ENCODE results near the gene RPAIN.

Gene RPAIN

GRCh38 chr17:5419959-5420653 is at the start of gene RPAIN:
Gene RPAIN, plus strand, starts transcription at chr17:5420182. Its CDS starts 29 bp downstream, at chr17:5420211.
- peak; percentile 78 to 92 for DNase-seq

- no peak for DNase-seq
Measured at GRCh38 chr17:5370411-5370810, 49.6 kb upstream of the RPAIN start.

GRCh38 chr17:5373112-5373511 is 46.9 kb upstream of the RPAIN start:
- DNase-seq, result no peak

- no peak for DNase-seq
Measured at GRCh38 chr17:5378566-5379207, 41.3 kb upstream of the RPAIN start.

GRCh38 chr17:5379351-5380107 is 40.5 kb upstream of the RPAIN start:
- DNase-seq, result no peak

- no peak for DNase-seq
Measured at GRCh38 chr17:5380491-5381135, 39.4 kb upstream of the RPAIN start.

- no peak for DNase-seq
Measured at GRCh38 chr17:5381542-5381941, 38.4 kb upstream of the RPAIN start.

- no peak for DNase-seq
Measured at GRCh38 chr17:5391678-5392077, 28.3 kb upstream of the RPAIN start.

GRCh38 chr17:5396612-5397011 is 23.4 kb upstream of the RPAIN start:
- DNase-seq, result no peak

- DNase-seq, result no peak
Measured at GRCh38 chr17:5399767-5400166, 20.2 kb upstream of the RPAIN start.

GRCh38 chr17:5405400-5405799 is 14.6 kb upstream of the RPAIN start:
- DNase-seq, result no peak

- DNase-seq, result no peak
Measured at GRCh38 chr17:5408186-5408585, 11.8 kb upstream of the RPAIN start.

- DNase-seq, result no peak
Measured at GRCh38 chr17:5410594-5411272, 9.2 kb upstream of the RPAIN start.

GRCh38 chr17:5413682-5414081 is 6.3 kb upstream of the RPAIN start:
- DNase-seq, result no peak

GRCh38 chr17:5416901-5417300 is 3.1 kb upstream of the RPAIN start:
- DNase-seq, result peak in 1 of 2 experiments; percentile 35

- DNase-seq, result peak in 1 of 2 experiments; percentile 32
Measured at GRCh38 chr17:5418858-5419355, 1.1 kb upstream of the RPAIN start.

- peak; percentile 92 to 96 for DNase-seq
Measured at GRCh38 chr17:5419356-5419958, 525 bp upstream of the RPAIN start, which contains the start of gene NUP88. Gene NUP88, minus strand, starts transcription at chr17:5419662. Its CDS starts 12 bp downstream, at chr17:5419650.

- no peak for DNase-seq
Measured at GRCh38 chr17:5422505-5422904, 2.5 kb downstream of the RPAIN start.

GRCh38 chr17:5424909-5425308 is 4.9 kb downstream of the RPAIN start:
- DNase-seq, result no peak

- DNase-seq, result no peak
Measured at GRCh38 chr17:5425826-5426225, 5.8 kb downstream of the RPAIN start.

GRCh38 chr17:5429191-5429887 is 9.4 kb downstream of the RPAIN start:
- DNase-seq, result peak in 1 of 2 experiments; percentile 34
